Stromal cell of bone marrow (primary cell): ENCODE measurements around the gene ZNF679.
"Not testable (repeated sequence)": the region's sequence is repeated elsewhere in the genome, so short reads cannot be mapped to it uniquely, and the experiment has no call there.

Source experiments
- DNase-seq: peaks from one replicate; pipeline ENCODE4 v3.0.0-alpha.2; 2012; ENCODE audit warnings: low read depth

ZNF679 gene

GRCh38 chr7:64228174-64228573 lies at the start of gene ZNF679:
TSS of gene ZNF679 (plus strand) at chr7:64228474. CDS start at chr7:64249118, 20,644 bp downstream.
- not testable (repeated sequence) for DNase-seq

GRCh38 chr7:64180989-64181388 lies 47.3 kb upstream of the ZNF679 start:
- no peak for DNase-seq

GRCh38 chr7:64181586-64181985 lies 46.7 kb upstream of the ZNF679 start:
- no peak for DNase-seq

GRCh38 chr7:64182036-64182790 lies 46.1 kb upstream of the ZNF679 start:
- no peak for DNase-seq

GRCh38 chr7:64183126-64183742 lies 45.0 kb upstream of the ZNF679 start:
- DNase-seq, result no peak

- DNase-seq, result no peak
These were observed 44.4 kb upstream of the ZNF679 start for GRCh38 chr7:64183827-64184372.

GRCh38 chr7:64184376-64184775 lies 43.9 kb upstream of the ZNF679 start:
- no peak for DNase-seq

GRCh38 chr7:64187408-64187807 lies 40.9 kb upstream of the ZNF679 start:
- DNase-seq, result no peak

GRCh38 chr7:64192148-64192704 lies 36.0 kb upstream of the ZNF679 start:
- DNase-seq, result no peak

- no peak for DNase-seq
These were observed 35.5 kb upstream of the ZNF679 start for GRCh38 chr7:64192775-64193174.

GRCh38 chr7:64206903-64207302 lies 21.4 kb upstream of the ZNF679 start, which contains the start of gene ZNF735:
TSS of gene ZNF735 (plus strand) at chr7:64207203. CDS start at chr7:64207203, 0 bp downstream.
- no peak for DNase-seq

GRCh38 chr7:64219710-64220298 lies 8.5 kb upstream of the ZNF679 start:
- DNase-seq, result not testable (repeated sequence)

- no peak for DNase-seq
These were observed 4.9 kb upstream of the ZNF679 start for GRCh38 chr7:64223366-64223765.

GRCh38 chr7:64266341-64266919 lies 38.2 kb downstream of the ZNF679 start:
- DNase-seq, result no peak

GRCh38 chr7:64277630-64278029 lies 49.4 kb downstream of the ZNF679 start:
- no peak for DNase-seq

GRCh38 chr7:64294701-64295420 lies 66.6 kb downstream of the ZNF679 start:
- no peak for DNase-seq

- not testable (repeated sequence) for DNase-seq
These were observed 69.1 kb downstream of the ZNF679 start for GRCh38 chr7:64297418-64297817.

- no peak for DNase-seq
These were observed 72.5 kb downstream of the ZNF679 start for GRCh38 chr7:64300641-64301405.

- DNase-seq, result peak; percentile 71
These were observed 79.2 kb downstream of the ZNF679 start for GRCh38 chr7:64307254-64308015.

- DNase-seq, result no peak
These were observed 79.7 kb downstream of the ZNF679 start for GRCh38 chr7:64308016-64308270.
